ENCODE results near the gene SORL1-AS1.

The SORL1-AS1 gene

DNA sequence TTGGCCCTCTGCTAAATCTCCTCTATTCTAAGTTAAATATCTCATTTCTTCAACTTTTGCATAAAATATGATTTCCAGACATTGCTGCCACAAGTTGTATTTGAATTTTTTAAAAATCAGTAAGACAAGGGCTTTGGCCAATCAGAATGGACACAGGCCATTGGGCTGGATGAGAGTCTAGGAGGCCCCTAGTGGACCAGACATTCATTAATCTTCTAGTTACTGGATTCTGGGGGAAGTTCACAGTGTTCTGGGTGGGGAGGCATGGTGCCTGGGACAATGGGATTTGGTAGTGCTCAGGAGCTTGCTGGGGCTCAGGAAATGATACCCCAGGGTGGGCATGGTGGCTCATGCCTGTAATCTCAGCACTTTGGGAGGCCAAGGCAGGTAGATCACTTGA, 13.0 kb downstream of the SORL1-AS1 start:
- no peaks in the 10 kb centered on the region for H3K4me1 ChIP-seq (ENCODE audit: control insufficient read depth in 1 of 2, insufficient read depth in 2 of 2, low read depth in 1 of 2, low read length in 1 of 2)
- CTCF ChIA-PET: no interaction called here

DNA sequence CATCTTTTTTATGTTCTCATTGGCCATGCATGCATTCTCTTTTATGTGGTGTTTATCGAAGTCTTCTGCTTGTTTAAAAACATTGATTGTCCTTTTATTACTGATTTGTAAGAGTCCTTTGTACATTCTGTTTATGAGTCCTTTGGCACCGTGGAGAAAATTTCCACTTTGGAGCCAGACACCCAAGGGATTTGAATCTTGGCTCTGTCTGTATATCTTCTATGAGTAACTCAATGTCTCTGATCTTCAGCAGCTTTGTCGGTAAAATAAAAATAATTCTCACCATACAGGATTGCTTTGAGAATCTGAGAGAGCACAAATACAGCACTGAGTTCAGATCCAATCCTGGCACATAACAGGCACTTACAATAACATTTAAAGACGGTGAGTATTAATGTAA, 13.4 kb downstream of the SORL1-AS1 start:
- Histone ChIP-seq H3K4me2 (no peak overlapping the region), H3K4me1 (ENCODE audit: control insufficient read depth in 1 of 2, insufficient read depth in 2 of 2, low read depth in 1 of 2, low read length in 1 of 2) (no peaks in the 10 kb centered on the region), H3K27ac (ENCODE audit: low read depth in 2 of 2, low read length in 1 of 2) (no peak overlapping the region), H2AFZ (ENCODE audit: low read depth) (no peak overlapping the region), H3K9me2 (no peaks in the 10 kb centered on the region), H3F3A (replicated peaks; ENCODE audit: insufficient read depth) (no peaks in the 10 kb centered on the region), H3K36me3 (replicated peaks in 1 of 2; ENCODE audit: control insufficient read depth in 1 of 2, insufficient read depth in 2 of 2, low read length in 1 of 2) (no peaks in the 10 kb centered on the region), H3K79me2 (ENCODE audit: insufficient read depth) (no peaks in the 10 kb centered on the region), H4K20me1 (ENCODE audit: insufficient read depth) (no peaks in the 10 kb centered on the region), H3K27me3 (ENCODE audit: insufficient read depth) (no peaks in the 10 kb centered on the region; the same call in 1 of the 2 replicates), H3K9me3 (no peaks in the 10 kb centered on the region), H3K9ac (no peak overlapping the region), H3K4me3 (ENCODE audit: low read depth in 2 of 2, low read length in 1 of 2) (no peak overlapping the region)
- no peak for DNase-seq
- TF ChIP-seq TCF12 (IDR thresholded peaks at IDR 0.05) (no peak), CHD2 (IDR thresholded peaks at IDR 0.05; ENCODE audit: low read length, partially characterized antibody) (no peak), MAX (IDR thresholded peaks at IDR 0.05; ENCODE audit: low read depth) (no peak), SIN3A (IDR thresholded peaks at IDR 0.05; ENCODE audit: borderline replicate concordance, low read depth, low read length) (no peak), YY1 (IDR thresholded peaks at IDR 0.05; ENCODE audit: low read depth) (no peak), RFX5 (IDR thresholded peaks at IDR 0.05; ENCODE audit: low read length) (no peak), NFIC (IDR thresholded peaks at IDR 0.05; ENCODE audit: borderline replicate concordance) (no peak), TAF1 (IDR thresholded peaks at IDR 0.05; ENCODE audit: borderline replicate concordance, low read depth, low read length) (no peak), RCOR1 (IDR thresholded peaks at IDR 0.05; ENCODE audit: low read length) (no peak), EP300 (IDR thresholded peaks at IDR 0.05; ENCODE audit: borderline replicate concordance in 1 of 2, low read depth in 1 of 2, low read length in 1 of 2) (no peak), NRF1 (IDR thresholded peaks at IDR 0.05; ENCODE audit: low read depth, low read length) (no peak), GABPA (IDR thresholded peaks at IDR 0.05; ENCODE audit: low read depth) (no peak)
- POLR2A ChIA-PET: no interaction called here
- CTCF ChIA-PET: no interaction called here
- WGBS (ENCODE audit: low lambda C conversion rate): 69% methylated on average over 4 of the region's 4 CpGs

More for the DNA sequence above, 13.0 kb downstream of the SORL1-AS1 start:
- Histone ChIP-seq H3K4me2 (no peak overlapping the region), H3K9ac (no peak overlapping the region), H3K4me3 (ENCODE audit: low read depth in 2 of 2, low read length in 1 of 2) (no peak overlapping the region), H3F3A (replicated peaks; ENCODE audit: insufficient read depth) (no peaks in the 10 kb centered on the region), H3K79me2 (ENCODE audit: insufficient read depth) (no peaks in the 10 kb centered on the region), H3K9me3 (no peaks in the 10 kb centered on the region), H3K9me2 (no peaks in the 10 kb centered on the region), H3K27me3 (ENCODE audit: insufficient read depth) (no peaks in the 10 kb centered on the region; the same call in 1 of the 2 replicates), H2AFZ (ENCODE audit: low read depth) (no peak overlapping the region), H3K27ac (ENCODE audit: low read depth in 2 of 2, low read length in 1 of 2) (no peak overlapping the region), H4K20me1 (ENCODE audit: insufficient read depth) (no peaks in the 10 kb centered on the region), H3K36me3 (replicated peaks in 1 of 2; ENCODE audit: control insufficient read depth in 1 of 2, insufficient read depth in 2 of 2, low read length in 1 of 2) (no peaks in the 10 kb centered on the region)
- TF ChIP-seq EP300 (IDR thresholded peaks at IDR 0.05; ENCODE audit: borderline replicate concordance in 1 of 2, low read depth in 1 of 2, low read length in 1 of 2) (no peak), GABPA (IDR thresholded peaks at IDR 0.05; ENCODE audit: low read depth) (no peak), RAD21 (IDR thresholded peaks at IDR 0.05; ENCODE audit: low read length) (no peak), JUND (IDR thresholded peaks at IDR 0.05) (no peak), TAF1 (IDR thresholded peaks at IDR 0.05; ENCODE audit: borderline replicate concordance, low read depth, low read length) (no peak), FOXJ3 (CRISPR knock-in tag; IDR thresholded peaks at IDR 0.05) (no peak), GATA2 (CRISPR knock-in tag; IDR thresholded peaks at IDR 0.05) (no peak)
- TF ChIP-seq, protein P1, sequence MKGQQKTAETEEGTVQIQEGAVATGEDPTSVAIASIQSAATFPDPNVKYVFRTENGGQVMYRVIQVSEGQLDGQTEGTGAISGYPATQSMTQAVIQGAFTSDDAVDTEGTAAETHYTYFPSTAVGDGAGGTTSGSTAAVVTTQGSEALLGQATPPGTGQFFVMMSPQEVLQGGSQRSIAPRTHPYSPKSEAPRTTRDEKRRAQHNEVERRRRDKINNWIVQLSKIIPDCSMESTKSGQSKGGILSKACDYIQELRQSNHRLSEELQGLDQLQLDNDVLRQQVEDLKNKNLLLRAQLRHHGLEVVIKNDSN (IDR thresholded peaks at IDR 0.05; ENCODE audit: borderline replicate concordance, low read depth): no peak
- TF ChIP-seq, protein P2, sequence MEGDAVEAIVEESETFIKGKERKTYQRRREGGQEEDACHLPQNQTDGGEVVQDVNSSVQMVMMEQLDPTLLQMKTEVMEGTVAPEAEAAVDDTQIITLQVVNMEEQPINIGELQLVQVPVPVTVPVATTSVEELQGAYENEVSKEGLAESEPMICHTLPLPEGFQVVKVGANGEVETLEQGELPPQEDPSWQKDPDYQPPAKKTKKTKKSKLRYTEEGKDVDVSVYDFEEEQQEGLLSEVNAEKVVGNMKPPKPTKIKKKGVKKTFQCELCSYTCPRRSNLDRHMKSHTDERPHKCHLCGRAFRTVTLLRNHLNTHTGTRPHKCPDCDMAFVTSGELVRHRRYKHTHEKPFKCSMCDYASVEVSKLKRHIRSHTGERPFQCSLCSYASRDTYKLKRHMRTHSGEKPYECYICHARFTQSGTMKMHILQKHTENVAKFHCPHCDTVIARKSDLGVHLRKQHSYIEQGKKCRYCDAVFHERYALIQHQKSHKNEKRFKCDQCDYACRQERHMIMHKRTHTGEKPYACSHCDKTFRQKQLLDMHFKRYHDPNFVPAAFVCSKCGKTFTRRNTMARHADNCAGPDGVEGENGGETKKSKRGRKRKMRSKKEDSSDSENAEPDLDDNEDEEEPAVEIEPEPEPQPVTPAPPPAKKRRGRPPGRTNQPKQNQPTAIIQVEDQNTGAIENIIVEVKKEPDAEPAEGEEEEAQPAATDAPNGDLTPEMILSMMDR (IDR thresholded peaks at IDR 0.05): no peak
- TF ChIP-seq, protein P3, sequence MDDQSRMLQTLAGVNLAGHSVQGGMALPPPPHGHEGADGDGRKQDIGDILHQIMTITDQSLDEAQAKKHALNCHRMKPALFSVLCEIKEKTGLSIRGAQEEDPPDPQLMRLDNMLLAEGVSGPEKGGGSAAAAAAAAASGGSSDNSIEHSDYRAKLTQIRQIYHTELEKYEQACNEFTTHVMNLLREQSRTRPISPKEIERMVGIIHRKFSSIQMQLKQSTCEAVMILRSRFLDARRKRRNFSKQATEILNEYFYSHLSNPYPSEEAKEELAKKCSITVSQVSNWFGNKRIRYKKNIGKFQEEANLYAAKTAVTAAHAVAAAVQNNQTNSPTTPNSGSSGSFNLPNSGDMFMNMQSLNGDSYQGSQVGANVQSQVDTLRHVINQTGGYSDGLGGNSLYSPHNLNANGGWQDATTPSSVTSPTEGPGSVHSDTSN (IDR thresholded peaks at IDR 0.05): no peak
- POLR2A ChIA-PET: no interaction called here
- DNase-seq: no peak

All from SK-N-SH (cell line).